Testis (tissue), 2 donors: Measurements from ENCODE around the gene FSTL4.

Experiments
- CTCF ChIP-seq, 3 experiments: fragments of 450-650 bp in 2 of 3; fragments of 200-600 bp in 1 of 3; sonication (generic) in 1 of 3; IDR thresholded peaks; one replicate each; pipeline ENCODE4 v1.5.1; 2016 to 2019; ENCODE audit warnings: antibody characterized with exemption in 3 of 3, mild to moderate bottlenecking in 2 of 3, moderate library complexity in 1 of 3
- POLR2A ChIP-seq: fragments of 450-650 bp; IDR thresholded peaks from one replicate; pipeline ENCODE4 v1.6.1; 2017; ENCODE audit warnings: antibody characterized with exemption, mild to moderate bottlenecking, moderate library complexity

- TF ChIP-seq CTCF (IDR thresholded peaks at IDR 0.05) (no peak), POLR2A (no peak)
These were observed 216.1 kb downstream of the FSTL4 start for GRCh38 chr5:133396187-133396741.
